Endothelial cell of umbilical vein (primary cell): ENCODE data around the gene USHBP1. TPM values are rescaled to one million over a fixed set of nuclear protein-coding genes. Genes with fewer than 3 reads are reported as not detected.

ENCODE experiments used
- BruUV-seq: library from RNA; stranded (reverse); fragments of 400-500 nt; replicated peaks from 2 replicates; lab custom pipeline; 2021; lab: Mats Ljungman, UMichigan
- CTCF ChIA-PET: fragments of 300-600, 350-600 bp; sonication (Branson Sonifier 250); formaldehyde crosslinking; loops from one replicate; lab custom pipeline; 2021; ENCODE audit warnings: antibody characterized with exemption, inconsistent platforms; lab: Charles Lee
- POLR2A ChIA-PET: fragments of 300-600, 350-600 bp; sonication (Branson Sonifier 250); formaldehyde crosslinking; loops from one replicate; lab custom pipeline; 2021; ENCODE audit warnings: antibody characterized with exemption, inconsistent platforms; lab: Charles Lee
- DNase-seq: peaks from one replicate; pipeline ENCODE4 v3.0.0-alpha.2; 2011; ENCODE audit warnings: low read depth, low spot score
- FAIRE-seq: peaks from 2 replicates; lab custom pipeline; 2011; peaks lifted over from hg19 to GRCh38; lab: Jason Lieb, UNC
- H2AFZ ChIP-seq: 2 replicates; pipeline ENCODE4 v1.6.0; 2012; ENCODE audit warnings: low read depth, low read length, control low read depth, inconsistent platforms
- H3K27ac ChIP-seq: 2 replicates; pipeline ENCODE4 v1.5.1; 2011; ENCODE audit warnings: low read depth, mild to moderate bottlenecking, control low read depth, low read length, moderate library complexity; ENCODE audit not compliant: insufficient read depth
- H3K27me3 ChIP-seq, 2 experiments: 2 replicates each; pipeline versions ENCODE4 v1.6.0 to v1.6.1; 2011; ENCODE audit warnings: low read length in 2 of 2, mixed read lengths in 1 of 2; ENCODE audit not compliant: control insufficient read depth in 2 of 2, insufficient read depth in 2 of 2
- H3K36me3 ChIP-seq, 2 experiments: 2 replicates in 1 of 2; 3 replicates in 1 of 2; pipeline ENCODE4 v1.5.1; 2011; ENCODE audit warnings: low read length in 2 of 2, mild to moderate bottlenecking in 1 of 2, moderate library complexity in 1 of 2; ENCODE audit not compliant: control insufficient read depth in 2 of 2, insufficient read depth in 2 of 2; ENCODE audit errors: extremely low read depth in 1 of 2
- H3K4me1 ChIP-seq: 3 replicates; pipeline ENCODE4 v1.5.1; 2011; ENCODE audit warnings: mild to moderate bottlenecking, low read length; ENCODE audit not compliant: control insufficient read depth, insufficient read depth; ENCODE audit errors: extremely low read depth
- H3K4me2 ChIP-seq: 2 replicates; pipeline ENCODE4 v1.6.1; 2011; ENCODE audit warnings: low read length, control low read depth, mixed read lengths; ENCODE audit not compliant: insufficient read depth
- H3K4me3 ChIP-seq, 3 experiments: fragments of 200-600 bp in 1 of 3; sonication (generic), shearing (Covaris generic) in 1 of 3; replicated peaks in 1 of 3; 2 replicates each; pipeline ENCODE4 v1.5.1; 2011 to 2016; ENCODE audit warnings: control low read depth in 3 of 3, low read length in 3 of 3, mild to moderate bottlenecking in 2 of 3, inconsistent platforms in 1 of 3, low read depth in 1 of 3, moderate library complexity in 1 of 3; ENCODE audit not compliant: insufficient read depth in 1 of 3
- H3K79me2 ChIP-seq: 2 replicates; pipeline ENCODE4 v1.6.0; 2012; ENCODE audit warnings: low read length, inconsistent platforms; ENCODE audit not compliant: control insufficient read depth, insufficient read depth
- H3K9ac ChIP-seq: replicated peaks from 2 replicates; pipeline ENCODE3; 2011; ENCODE audit warnings: low read length, control low read depth; ENCODE audit not compliant: insufficient read depth; ENCODE audit errors: extremely low read depth
- H3K9me1 ChIP-seq: replicated peaks from 3 replicates; pipeline ENCODE4 v1.6.0; 2011; ENCODE audit warnings: mild to moderate bottlenecking, low read length; ENCODE audit not compliant: control insufficient read depth, insufficient read depth; ENCODE audit errors: extremely low read depth
- H3K9me3 ChIP-seq: replicated peaks from 2 replicates; pipeline ENCODE4 v1.5.1; 2012; ENCODE audit warnings: low read length, inconsistent platforms; ENCODE audit not compliant: control insufficient read depth, insufficient read depth
- H4K20me1 ChIP-seq: replicated peaks from 2 replicates; pipeline ENCODE3; 2011; ENCODE audit warnings: mild to moderate bottlenecking, low read length; ENCODE audit not compliant: control insufficient read depth, insufficient read depth; ENCODE audit errors: extremely low read depth
- EZH2 ChIP-seq: IDR thresholded peaks from 2 replicates; pipeline ENCODE4 v1.6.1; 2012; ENCODE audit warnings: borderline replicate concordance, low read depth, mild to moderate bottlenecking, moderate library complexity, low read length, inconsistent platforms; ENCODE audit not compliant: severe bottlenecking
- FOS ChIP-seq: IDR thresholded peaks from 2 replicates; pipeline ENCODE4 v1.6.1; 2011; ENCODE audit warnings: mild to moderate bottlenecking, low read length, moderate library complexity, borderline replicate concordance; ENCODE audit not compliant: insufficient read depth
- GATA2 ChIP-seq: IDR thresholded peaks from 2 replicates; pipeline ENCODE4 v1.7.0; 2011; ENCODE audit warnings: low read depth, mild to moderate bottlenecking, moderate library complexity, mixed read lengths, low read length; ENCODE audit not compliant: insufficient read length, insufficient read depth
- JUN ChIP-seq: IDR thresholded peaks from 2 replicates; pipeline ENCODE4 v1.6.1; 2011; ENCODE audit warnings: borderline replicate concordance, low read depth; ENCODE audit not compliant: insufficient read length, insufficient read depth
- MYC ChIP-seq: IDR thresholded peaks from one replicate; pipeline ENCODE4 v1.6.1; 2011; ENCODE audit warnings: mild to moderate bottlenecking, low read depth, low read length
- POLR2A ChIP-seq: IDR thresholded peaks from 2 replicates; pipeline ENCODE4 v1.6.1; 2012; ENCODE audit warnings: low read depth, mild to moderate bottlenecking, control low read depth, low read length
- POLR2AphosphoS5 ChIP-seq: IDR thresholded peaks from 2 replicates; pipeline ENCODE4 v1.6.1; 2012; ENCODE audit warnings: low read depth, mild to moderate bottlenecking, control low read depth, low read length, moderate library complexity; ENCODE audit not compliant: insufficient read depth
- dilution Hi-C: fragments of 300-500 bp; cut with MboI; formaldehyde crosslinking; loops from one replicate; pipeline ENCODE4 v1.15.0; 2019; ENCODE audit warnings: low sequenced_read_pairs; ENCODE audit not compliant: extremely low pct_ligation_motif_present
- intact Hi-C: fragments of 100-400 bp; cut with micrococcal nuclease; formaldehyde crosslinking; loops from one replicate; pipeline ENCODE4 v1.10.0; 2022
- polyA plus RNA-seq, 4 experiments: library from polyadenylated mRNA; depleted of rRNA in 3 of 4; stranded (reverse) in 3 of 4; unstranded in 1 of 4; fragments of >200 nt; gene quantifications; 2 replicates each; pipeline versions ENCODE4 v1.2.1 to v1.2.3, GENCODE V29; 2011 to 2012; ENCODE audit warnings: missing spikeins in 1 of 4
- total RNA-seq: library from RNA; stranded (reverse); gene quantifications from 2 replicates; pipeline ENCODE4 v1.2.3, GENCODE V29; 2021
- TF ChIP-seq, protein P1 (sequence below): IDR thresholded peaks from 2 replicates; pipeline ENCODE4 v1.6.1; 2011; ENCODE audit not compliant: insufficient read depth, insufficient read length
- TF ChIP-seq, protein P2 (sequence below), 2 donors: IDR thresholded peaks; 1 replicate in 1 of 2; 2 replicates in 1 of 2; pipeline ENCODE4 v1.5.1; 2011; ENCODE audit warnings: low read length in 2 of 2, mild to moderate bottlenecking in 2 of 2, moderate library complexity in 2 of 2, control low read depth in 1 of 2, inconsistent platforms in 1 of 2, low read depth in 1 of 2; ENCODE audit not compliant: insufficient read depth in 1 of 2; ENCODE audit errors: extremely low read depth in 1 of 2

USHBP1 gene
- total and polyA plus RNA-seq, 2 donors (not counting 3 experiments of a cell fraction or from before 2014, with no cell fraction given), result 14.8 to 20.4 TPM

DNA sequence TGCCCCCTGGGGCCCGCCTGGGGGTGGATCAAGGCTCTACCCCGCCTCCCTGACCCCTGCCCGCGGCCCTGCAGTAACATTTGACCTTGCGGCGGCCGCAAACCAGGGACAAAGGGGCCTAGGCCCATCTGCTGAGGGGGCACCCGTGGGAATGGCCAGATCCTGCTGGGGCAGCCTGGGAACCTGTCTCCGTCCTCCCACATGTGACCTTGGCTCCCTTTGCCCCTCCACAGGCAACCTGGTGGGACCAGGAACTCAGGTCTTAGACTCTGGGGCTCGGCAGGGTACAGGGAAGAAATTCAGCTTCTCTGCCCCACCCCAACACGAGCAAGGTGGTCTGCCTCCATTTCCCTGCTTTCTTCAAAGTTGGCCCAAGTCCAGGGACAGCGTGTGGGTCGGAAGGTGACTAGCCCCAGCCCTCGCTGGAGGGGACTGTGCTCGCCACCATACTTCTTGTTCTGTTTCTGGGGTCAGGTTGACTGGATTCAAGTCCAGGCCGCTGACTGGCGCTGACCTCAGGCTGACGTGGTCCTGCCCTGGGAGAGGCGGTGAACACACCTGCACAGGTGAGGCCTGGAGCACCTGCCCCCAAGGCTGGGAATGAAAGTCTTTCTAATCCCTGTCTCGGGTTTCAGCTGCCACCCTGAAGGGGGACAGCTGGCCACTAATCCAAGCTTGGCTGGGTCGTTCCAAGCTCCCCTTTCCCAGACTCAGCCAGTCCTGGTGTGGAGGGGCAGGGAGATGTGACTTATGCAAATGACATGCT, 16.4 kb downstream of the USHBP1 start:
- no TSS peak for BruUV-seq
- H3K9ac ChIP-seq, result no peak overlapping the region
- DNase-seq (no peak), FAIRE-seq (no peak)
- H3K9me3 ChIP-seq, result no peaks in the 10 kb centered on the region
- TF ChIP-seq MYC, result no peak
- TF ChIP-seq, protein P1, sequence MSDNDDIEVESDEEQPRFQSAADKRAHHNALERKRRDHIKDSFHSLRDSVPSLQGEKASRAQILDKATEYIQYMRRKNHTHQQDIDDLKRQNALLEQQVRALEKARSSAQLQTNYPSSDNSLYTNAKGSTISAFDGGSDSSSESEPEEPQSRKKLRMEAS, result no peak
- TF ChIP-seq JUN, result no peak
- TF ChIP-seq FOS, result no peak
- TF ChIP-seq POLR2A, result no peak
- no peak for TF ChIP-seq POLR2AphosphoS5
- TF ChIP-seq, protein P2, sequence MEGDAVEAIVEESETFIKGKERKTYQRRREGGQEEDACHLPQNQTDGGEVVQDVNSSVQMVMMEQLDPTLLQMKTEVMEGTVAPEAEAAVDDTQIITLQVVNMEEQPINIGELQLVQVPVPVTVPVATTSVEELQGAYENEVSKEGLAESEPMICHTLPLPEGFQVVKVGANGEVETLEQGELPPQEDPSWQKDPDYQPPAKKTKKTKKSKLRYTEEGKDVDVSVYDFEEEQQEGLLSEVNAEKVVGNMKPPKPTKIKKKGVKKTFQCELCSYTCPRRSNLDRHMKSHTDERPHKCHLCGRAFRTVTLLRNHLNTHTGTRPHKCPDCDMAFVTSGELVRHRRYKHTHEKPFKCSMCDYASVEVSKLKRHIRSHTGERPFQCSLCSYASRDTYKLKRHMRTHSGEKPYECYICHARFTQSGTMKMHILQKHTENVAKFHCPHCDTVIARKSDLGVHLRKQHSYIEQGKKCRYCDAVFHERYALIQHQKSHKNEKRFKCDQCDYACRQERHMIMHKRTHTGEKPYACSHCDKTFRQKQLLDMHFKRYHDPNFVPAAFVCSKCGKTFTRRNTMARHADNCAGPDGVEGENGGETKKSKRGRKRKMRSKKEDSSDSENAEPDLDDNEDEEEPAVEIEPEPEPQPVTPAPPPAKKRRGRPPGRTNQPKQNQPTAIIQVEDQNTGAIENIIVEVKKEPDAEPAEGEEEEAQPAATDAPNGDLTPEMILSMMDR (IDR thresholded peaks at IDR 0.05; ENCODE audit: extremely low read depth in 1 of 2, insufficient read depth in 1 of 2, low read depth in 1 of 2, low read length in 2 of 2), result no peak
- TF ChIP-seq EZH2, result no peak
- no peak for TF ChIP-seq GATA2
- ChIA-PET POLR2A (no interaction called here), CTCF (interaction anchor here (0.6 to 4.4 kb wide), 3 partner anchors 12 to 519 kb away, joined by 3 to 28 read pairs (median 5); no protein-coding TSS in a partner anchor)
- intact Hi-C loops (no loop called here), dilution Hi-C loops (no loop called here)
- no peak overlapping the region for H2AFZ ChIP-seq
- no peak overlapping the region for H3K4me2 ChIP-seq
- H3K36me3 ChIP-seq, result peaks cover 0 to 15% of the 10 kb centered on the region in 2 experiments
- peaks cover 28% of the 10 kb centered on the region for H3K4me1 ChIP-seq
- H3K9me1 ChIP-seq, result no peaks in the 10 kb centered on the region
- no peaks in the 10 kb centered on the region for H3K27me3 ChIP-seq
- H3K4me3 ChIP-seq, result no peak overlapping the region
- peaks cover 19% of the 10 kb centered on the region for H3K79me2 ChIP-seq
- H3K27ac ChIP-seq, result no peak overlapping the region
- H4K20me1 ChIP-seq, result no peaks in the 10 kb centered on the region
